Caco-2 (cell line): ENCODE results near the gene SEC22C. TPM values are rescaled to one million over a fixed set of nuclear protein-coding genes. Genes with fewer than 3 reads are reported as not detected.

Source experiments
- BruUV-seq: library from RNA; stranded (reverse); fragments of 400-500 nt; replicated peaks from 2 replicates; lab custom pipeline; 2021; lab: Mats Ljungman, UMichigan
- CTCF ChIA-PET: fragments of 300-600 bp; sonication (Branson Sonifier 250); formaldehyde crosslinking; loops from one replicate; lab custom pipeline; 2022; ENCODE audit warnings: antibody characterized with exemption; lab: Charles Lee
- POLR2A ChIA-PET: fragments of 300-600 bp; sonication (Branson Sonifier 250); formaldehyde crosslinking; loops from one replicate; lab custom pipeline; 2022; ENCODE audit warnings: antibody characterized with exemption; lab: Charles Lee
- DNase-seq, 2 experiments: peaks; one replicate each; pipeline versions ENCODE4 v3.0.0 to v3.0.0-alpha.2; 2020 to 2022
- H3K27me3 ChIP-seq: replicated peaks from 2 replicates; pipeline ENCODE4 v1.6.0; 2011; ENCODE audit warnings: low read length; ENCODE audit not compliant: control insufficient read depth, insufficient read depth
- H3K36me3 ChIP-seq: 2 replicates; pipeline ENCODE4 v1.5.1; 2011; ENCODE audit warnings: low read length; ENCODE audit not compliant: control insufficient read depth, insufficient read depth
- H3K4me1 ChIP-seq: fragments of 250-450 bp; sonication (Bioruptor Pico); 2 replicates; pipeline ENCODE4 v1.5.1; 2020; ENCODE audit warnings: mild to moderate bottlenecking
- H3K4me3 ChIP-seq: 2 replicates; pipeline ENCODE4 v1.5.1; 2011; ENCODE audit warnings: low read depth, mild to moderate bottlenecking, control low read depth, low read length
- H3K9me3 ChIP-seq: fragments of 250-450 bp; sonication (Bioruptor Pico); 2 replicates; pipeline ENCODE4 v1.5.1; 2020; ENCODE audit warnings: mild to moderate bottlenecking, moderate library complexity
- H3K27ac Mint-ChIP-seq: one replicate; pipeline ENCODE4 v1.8.0; 2022; ENCODE audit warnings: mixed read lengths; ENCODE audit not compliant: unreplicated experiment
- H3K27me3 Mint-ChIP-seq: one replicate; pipeline ENCODE4 v1.8.0; 2022; ENCODE audit warnings: mixed read lengths; ENCODE audit not compliant: insufficient read depth, unreplicated experiment
- H3K36me3 Mint-ChIP-seq: one replicate; pipeline ENCODE4 v1.8.0; 2022; ENCODE audit warnings: mild to moderate bottlenecking, mixed read lengths; ENCODE audit not compliant: insufficient read depth, unreplicated experiment
- H3K4me1 Mint-ChIP-seq: one replicate; pipeline ENCODE4 v1.8.0; 2022; ENCODE audit warnings: low read depth, mixed read lengths; ENCODE audit not compliant: unreplicated experiment
- H3K4me3 Mint-ChIP-seq: one replicate; pipeline ENCODE4 v1.8.0; 2022; ENCODE audit warnings: mild to moderate bottlenecking, moderate library complexity, mixed read lengths; ENCODE audit not compliant: unreplicated experiment
- H3K9me3 Mint-ChIP-seq: one replicate; pipeline ENCODE4 v1.8.0; 2022; ENCODE audit warnings: mixed read lengths; ENCODE audit not compliant: unreplicated experiment
- CTCF ChIP-seq, 2 experiments: fragments of 200-600 bp in 1 of 2; IDR thresholded peaks; 1 replicate in 1 of 2; 2 replicates in 1 of 2; pipeline versions ENCODE4 v1.5.1 to v1.8.0; 2011 to 2022; ENCODE audit warnings: antibody characterized with exemption in 1 of 2, control low read depth in 1 of 2, inconsistent platforms in 1 of 2, low read depth in 1 of 2, low read length in 1 of 2, mild to moderate bottlenecking in 1 of 2, moderate library complexity in 1 of 2; ENCODE audit not compliant: insufficient read depth in 1 of 2, severe bottlenecking in 1 of 2, unreplicated experiment in 1 of 2
- intact Hi-C: fragments of 100-400 bp; cut with micrococcal nuclease; formaldehyde crosslinking; loops from one replicate; pipeline ENCODE4 v1.10.0; 2022; ENCODE audit not compliant: unreplicated experiment
- total RNA-seq: library from RNA; stranded (reverse); gene quantifications from 2 replicates; pipeline ENCODE4 v1.2.3, GENCODE V29; 2022

The SEC22C gene
- total RNA-seq, 1 experiment from 2014 or later = 36.4 TPM

- H3K27me3 Mint-ChIP-seq = no peaks in the 10 kb centered on the region
- Histone ChIP-seq H3K9me3 (no peaks in the 10 kb centered on the region), H3K4me3 (no peak overlapping the region), H3K36me3 (no peaks in the 10 kb centered on the region; the same call in 1 of the 2 replicates), H3K27me3 (no peaks in the 10 kb centered on the region), H3K4me1 (peaks cover 41% of the 10 kb centered on the region)
- peaks cover 4% of the 10 kb centered on the region for H3K36me3 Mint-ChIP-seq
- no peak overlapping the region for H3K4me3 Mint-ChIP-seq
- intact Hi-C loops = no loop called here
- DNase-seq = no peak
- H3K9me3 Mint-ChIP-seq = no peaks in the 10 kb centered on the region
- H3K4me1 Mint-ChIP-seq = peaks cover 27% of the 10 kb centered on the region
- ChIA-PET POLR2A (no interaction called here), CTCF (no interaction called here)
- BruUV-seq = no TSS peak
- no peak overlapping the region for H3K27ac Mint-ChIP-seq
- no peak for TF ChIP-seq CTCF (IDR thresholded peaks at IDR 0.05; ENCODE audit: insufficient read depth in 1 of 2, low read depth in 1 of 2, low read length in 1 of 2, severe bottlenecking in 1 of 2, unreplicated experiment in 1 of 2)
These were observed 70.0 kb downstream of the SEC22C start for GRCh38 chr3:42511736-42512135.

DNA sequence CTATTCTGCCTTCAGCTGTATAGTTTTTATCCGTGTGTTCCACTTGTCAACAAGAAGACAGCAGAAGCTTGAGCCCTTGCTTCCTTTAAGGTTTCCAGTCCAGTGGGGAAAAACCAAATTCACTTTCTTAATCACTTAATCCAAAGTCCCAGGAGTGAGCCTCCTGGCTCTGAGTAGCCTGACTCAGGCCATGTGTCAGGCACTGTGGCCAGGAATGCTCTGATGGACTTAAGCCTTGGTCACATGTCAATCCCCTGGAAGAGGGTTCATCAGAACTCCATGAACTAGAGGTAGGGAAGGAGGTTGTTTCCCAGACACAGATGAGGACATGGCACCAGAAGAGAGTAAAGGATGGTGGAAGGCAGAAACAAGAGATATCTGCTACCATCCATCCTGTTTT, 70.6 kb downstream of the SEC22C start:
- Mint-ChIP-seq H3K27ac (no peak overlapping the region), H3K9me3 (no peaks in the 10 kb centered on the region), H3K4me1 (peaks cover 27% of the 10 kb centered on the region), H3K27me3 (no peaks in the 10 kb centered on the region), H3K4me3 (no peak overlapping the region), H3K36me3 (peaks cover 4% of the 10 kb centered on the region)
- H3K4me1 ChIP-seq = peaks cover 42% of the 10 kb centered on the region
- H3K4me3 ChIP-seq = no peak overlapping the region
- DNase-seq = no peak
- ChIA-PET CTCF (interaction anchor here (1.4 kb wide), 2 partner anchors 9 to 29 kb away, joined by 3 to 7 read pairs; partner anchors contain the start of gene VIPR1), POLR2A (no interaction called here)
- H3K9me3 ChIP-seq = no peaks in the 10 kb centered on the region
- intact Hi-C loops = no loop called here
- no peaks in the 10 kb centered on the region; the same call in 1 of the 2 replicates for H3K36me3 ChIP-seq
- BruUV-seq = no TSS peak
- no peak for TF ChIP-seq CTCF (IDR thresholded peaks at IDR 0.05; ENCODE audit: insufficient read depth in 1 of 2, low read depth in 1 of 2, low read length in 1 of 2, severe bottlenecking in 1 of 2, unreplicated experiment in 1 of 2)
- H3K27me3 ChIP-seq = no peaks in the 10 kb centered on the region

- H3K9me3 Mint-ChIP-seq = no peaks in the 10 kb centered on the region
- intact Hi-C loops = no loop called here
- no peaks in the 10 kb centered on the region for H3K27me3 Mint-ChIP-seq
- Histone ChIP-seq H3K9me3 (no peaks in the 10 kb centered on the region), H3K4me3 (no peak overlapping the region), H3K4me1 (peaks cover 42% of the 10 kb centered on the region), H3K36me3 (no peaks in the 10 kb centered on the region; the same call in 1 of the 2 replicates), H3K27me3 (no peaks in the 10 kb centered on the region)
- H3K27ac Mint-ChIP-seq = peak overlapping the region; percentile 20
- ChIA-PET POLR2A (no interaction called here), CTCF (interaction anchor here (1.4 to 1.7 kb wide), 3 partner anchors 8 to 30 kb away, joined by 3 to 8 read pairs (median 7); partner anchors contain the start of gene VIPR1)
- no TSS peak for BruUV-seq
- no peak overlapping the region for H3K4me3 Mint-ChIP-seq
- peaks cover 27% of the 10 kb centered on the region for H3K4me1 Mint-ChIP-seq
- peak; percentile 55 to 69 for DNase-seq
- H3K36me3 Mint-ChIP-seq = peaks cover 4% of the 10 kb centered on the region
- TF ChIP-seq CTCF (IDR thresholded peaks at IDR 0.05; ENCODE audit: insufficient read depth in 1 of 2, low read depth in 1 of 2, low read length in 1 of 2, severe bottlenecking in 1 of 2, unreplicated experiment in 1 of 2) = no peak
These were observed 71.4 kb downstream of the SEC22C start for GRCh38 chr3:42510325-42510724.
